GM18909 (cell line): Measurements from ENCODE around the gene CPNE9.
A peak's percentile ranks its signal among the peaks of the same experiment; 100 is the strongest.

Experiments
- ATAC-seq: cut with Tn5 transposase; IDR thresholded peaks from one replicate; pipeline ENCODE4 v1.9.1; 2021; ENCODE audit warnings: mild to moderate bottlenecking; ENCODE audit not compliant: unreplicated experiment, poor library complexity

Gene CPNE9

DNA sequence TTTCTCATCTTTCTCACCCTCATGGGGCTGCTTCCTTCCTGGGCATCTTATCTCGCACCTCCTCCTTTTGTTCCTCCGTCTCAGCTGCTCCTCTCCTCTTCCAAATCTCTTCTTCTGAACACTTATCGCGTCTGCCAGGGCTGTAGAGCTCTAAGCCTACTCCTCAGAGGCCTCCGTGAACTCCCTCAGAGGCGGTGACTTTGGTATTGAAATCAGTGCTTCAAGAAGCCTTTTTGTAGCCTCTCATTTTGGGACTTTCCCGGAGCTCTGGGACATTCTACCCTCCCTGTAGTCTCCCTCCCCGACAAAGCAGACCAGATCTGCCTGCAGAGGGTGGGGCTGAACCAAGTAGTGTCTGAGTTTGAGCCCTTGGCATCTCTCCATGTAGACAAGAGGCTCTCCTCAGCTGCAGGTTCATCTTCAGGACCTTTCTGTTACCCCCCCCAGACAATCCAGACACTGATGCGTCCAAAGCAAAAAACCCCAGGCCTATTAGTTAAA is 17.5 kb upstream of the CPNE9 start:
- ATAC-seq = no peak

DNA sequence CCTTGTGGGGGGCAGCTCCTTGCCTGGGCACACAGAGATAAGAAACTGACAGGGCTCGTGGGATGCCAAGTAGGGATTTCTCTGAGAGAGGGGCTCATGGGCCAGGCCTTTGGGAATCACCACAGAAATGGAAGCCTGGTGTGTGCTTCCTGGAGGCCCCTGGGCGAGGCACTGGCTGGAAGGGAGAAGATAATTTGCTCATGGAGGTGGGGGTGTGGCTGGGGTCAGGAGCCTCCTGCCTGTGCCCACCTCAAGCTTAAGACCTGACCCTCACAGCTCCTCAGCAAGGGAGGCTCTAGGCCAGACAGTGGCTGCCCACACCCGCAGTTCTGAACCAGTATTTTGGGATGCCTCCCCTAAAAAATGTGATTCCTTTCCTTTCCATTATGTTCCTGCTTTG is 16.9 kb upstream of the CPNE9 start:
- no peak for ATAC-seq

DNA sequence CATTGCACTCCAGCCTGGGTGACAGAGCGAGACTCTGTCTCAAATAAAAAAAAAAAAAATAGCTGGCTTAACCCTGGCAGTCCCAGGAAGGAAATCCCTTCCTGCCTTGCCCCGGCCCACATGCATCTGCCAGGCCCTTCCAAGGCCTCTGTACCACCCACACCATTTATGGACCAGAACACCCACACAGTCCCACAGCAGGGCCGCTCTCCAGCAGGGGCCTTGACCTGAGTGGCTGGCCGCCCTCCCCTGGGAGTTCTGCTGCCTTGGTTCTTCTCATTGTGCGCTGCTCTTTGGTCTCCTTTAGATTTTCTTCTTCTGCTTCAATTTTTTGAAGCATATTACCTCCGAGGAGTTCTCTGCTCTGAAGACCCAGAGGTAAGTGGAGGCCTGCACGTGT is 16.1 kb upstream of the CPNE9 start:
- no peak for ATAC-seq

DNA sequence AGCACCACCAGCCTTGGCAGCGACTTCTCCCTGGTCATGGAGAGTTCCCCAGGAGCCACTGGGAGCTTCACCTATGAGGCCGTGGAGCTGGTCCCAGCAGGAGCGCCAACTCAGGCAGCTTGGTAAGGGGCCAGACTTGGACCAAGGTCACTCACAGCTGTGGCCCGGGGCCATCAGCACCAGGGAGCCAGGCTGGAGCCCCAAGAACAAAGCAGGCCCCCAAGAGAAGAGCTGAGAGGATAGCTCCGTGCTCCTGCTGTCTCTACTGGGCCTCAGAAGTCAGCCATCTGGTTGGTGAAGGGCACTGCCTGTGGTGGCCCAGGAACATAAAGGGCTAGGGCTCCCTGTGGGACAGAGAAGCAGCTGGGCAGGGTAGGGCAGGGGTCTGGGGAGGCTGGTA is 14.7 kb upstream of the CPNE9 start:
- ATAC-seq = no peak

DNA sequence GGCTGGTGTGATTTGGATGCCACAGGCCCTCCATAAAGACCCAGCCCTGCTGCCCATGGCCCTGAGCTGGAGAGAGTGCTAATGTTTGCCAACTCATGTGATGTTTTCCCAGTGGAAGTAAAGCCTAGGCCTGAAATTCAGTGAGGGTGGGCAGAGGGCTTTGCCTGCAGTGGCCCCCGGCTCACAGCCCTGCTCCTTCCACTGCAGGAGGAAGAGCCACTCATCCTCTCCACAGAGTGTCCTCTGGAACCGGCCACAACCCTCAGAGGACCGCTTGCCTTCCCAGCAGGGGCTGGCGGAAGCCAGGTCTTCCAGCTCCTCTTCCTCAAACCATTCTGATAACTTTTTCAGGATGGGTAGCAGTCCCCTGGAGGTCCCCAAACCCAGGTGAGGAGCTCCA is 13.9 kb upstream of the CPNE9 start:
- ATAC-seq = no peak

DNA sequence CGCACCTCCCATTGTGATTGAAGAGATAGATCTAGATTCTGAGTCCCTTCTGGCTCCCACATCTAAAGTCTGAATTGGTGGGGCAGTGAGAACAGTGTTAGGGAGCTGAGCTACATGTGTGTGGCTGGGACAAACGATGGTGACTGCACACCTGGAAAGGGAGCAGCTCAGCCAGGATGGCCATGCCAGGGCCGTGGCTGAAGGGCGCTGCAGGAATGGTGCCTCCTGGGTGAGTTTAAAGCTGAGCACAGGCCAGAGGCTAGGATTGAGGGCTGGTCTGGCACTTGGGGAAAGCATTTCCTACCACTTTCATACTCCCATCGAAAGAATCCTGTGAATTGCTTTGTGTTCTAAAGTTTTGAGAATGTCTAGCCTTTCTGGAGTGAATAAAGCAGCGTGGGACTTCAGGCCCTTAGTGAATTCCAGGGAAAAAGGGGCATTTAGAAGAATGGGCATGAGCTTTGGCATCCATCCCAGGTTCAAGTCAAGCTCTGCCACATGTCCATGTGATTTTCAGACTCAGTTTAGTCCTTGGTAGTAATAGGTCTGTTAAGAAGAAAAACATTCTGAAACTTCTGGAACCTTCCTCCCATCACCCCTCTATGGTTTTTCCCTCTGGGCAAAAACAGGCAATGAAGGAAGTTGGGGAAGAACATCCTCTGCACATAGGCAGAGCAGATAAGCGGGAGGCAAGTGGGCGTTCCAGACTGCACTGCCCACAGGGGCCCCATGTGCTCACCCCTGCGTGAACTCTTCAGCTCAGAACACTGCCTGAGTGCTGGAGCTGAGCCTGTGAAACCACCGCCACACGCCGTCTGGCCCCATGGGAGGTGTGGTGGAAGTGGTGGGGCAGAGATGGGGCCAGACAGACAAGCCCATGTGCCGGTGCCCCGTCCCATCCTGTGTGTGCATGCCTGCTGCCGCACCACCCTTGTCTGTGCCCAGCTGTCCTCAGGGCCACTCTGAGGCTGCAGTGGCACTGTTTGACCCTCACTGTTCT is 12.9 kb upstream of the CPNE9 start:
- peak; percentile 98 for ATAC-seq

DNA sequence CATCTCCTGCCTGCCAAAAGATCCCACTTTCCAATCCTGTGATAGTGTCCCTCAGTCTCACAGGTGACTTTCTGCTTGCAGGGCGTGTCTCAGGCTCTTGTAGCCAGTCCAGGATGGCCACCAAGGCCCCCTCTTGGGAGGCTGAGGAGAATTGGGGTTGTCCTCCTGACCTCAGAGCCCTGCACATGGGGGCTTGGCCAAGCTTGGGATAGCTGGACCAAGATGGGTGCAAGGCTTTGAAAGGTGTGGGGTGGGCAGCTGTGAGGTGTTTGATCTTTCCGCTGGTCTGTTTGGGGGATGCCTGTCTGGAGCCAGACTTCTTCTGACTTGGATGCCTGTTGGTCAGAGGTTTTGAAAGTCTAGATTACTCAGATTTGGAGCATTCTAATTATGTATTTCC is 12.0 kb upstream of the CPNE9 start:
- ATAC-seq = no peak

DNA sequence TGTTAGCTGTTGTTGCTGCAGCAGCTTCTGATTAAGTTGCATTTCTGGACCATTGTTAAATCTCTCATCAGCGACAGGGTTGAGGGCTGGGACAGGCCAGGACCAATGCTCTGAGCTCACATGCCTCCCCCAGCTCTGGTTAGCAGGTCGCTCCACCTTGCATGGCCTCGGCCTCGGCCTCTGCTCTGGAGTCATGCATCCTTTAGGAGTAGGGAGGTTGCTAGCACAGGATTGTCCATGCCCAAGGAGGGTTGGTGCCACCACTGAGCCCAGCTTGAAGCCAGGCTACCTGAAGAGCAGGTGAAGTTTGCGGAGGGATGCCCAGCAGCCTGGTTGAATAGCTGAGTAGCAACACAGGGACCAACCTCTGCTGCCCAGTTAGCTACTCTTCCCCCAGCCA is 11.2 kb upstream of the CPNE9 start:
- no peak for ATAC-seq

DNA sequence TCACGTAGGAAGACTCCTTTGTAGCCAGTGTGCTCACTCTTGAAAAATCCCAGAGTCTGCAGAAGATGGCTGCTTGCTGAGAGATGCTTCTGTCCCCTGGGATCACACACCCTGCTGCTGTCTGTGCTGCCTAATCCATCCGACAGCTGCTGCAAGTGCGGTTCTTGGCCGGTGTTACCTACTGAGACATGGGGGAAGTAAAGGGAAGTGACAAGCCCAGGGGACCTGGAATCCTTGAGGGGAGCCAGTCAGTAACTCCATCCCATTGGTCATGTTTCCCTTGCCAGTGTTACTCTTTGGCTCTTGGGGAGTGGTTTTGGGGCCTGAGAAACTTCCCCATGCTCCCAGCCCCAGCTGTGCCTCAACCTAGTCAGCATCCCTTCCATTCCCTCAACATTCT is 8.3 kb upstream of the CPNE9 start:
- no peak for ATAC-seq

DNA sequence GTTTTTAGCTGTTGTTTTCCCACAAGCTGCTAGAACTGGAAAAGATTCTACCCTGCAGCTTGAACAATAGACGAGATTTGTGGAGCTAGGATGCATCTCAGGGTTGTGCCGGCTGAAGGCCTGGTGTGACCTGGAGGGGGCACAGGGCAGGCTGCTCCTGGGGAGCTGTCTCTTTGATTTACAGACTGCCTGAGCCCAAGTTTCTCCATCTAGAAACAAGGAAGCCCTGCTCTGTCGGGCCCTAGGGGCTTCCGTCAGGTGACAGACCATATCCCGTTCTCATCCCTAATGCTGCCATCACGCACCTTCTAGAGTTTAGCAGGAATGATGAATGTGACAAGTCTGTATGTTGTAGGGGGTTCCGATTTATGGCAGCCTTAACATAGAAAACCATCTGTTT is 7.9 kb upstream of the CPNE9 start:
- no peak for ATAC-seq

DNA sequence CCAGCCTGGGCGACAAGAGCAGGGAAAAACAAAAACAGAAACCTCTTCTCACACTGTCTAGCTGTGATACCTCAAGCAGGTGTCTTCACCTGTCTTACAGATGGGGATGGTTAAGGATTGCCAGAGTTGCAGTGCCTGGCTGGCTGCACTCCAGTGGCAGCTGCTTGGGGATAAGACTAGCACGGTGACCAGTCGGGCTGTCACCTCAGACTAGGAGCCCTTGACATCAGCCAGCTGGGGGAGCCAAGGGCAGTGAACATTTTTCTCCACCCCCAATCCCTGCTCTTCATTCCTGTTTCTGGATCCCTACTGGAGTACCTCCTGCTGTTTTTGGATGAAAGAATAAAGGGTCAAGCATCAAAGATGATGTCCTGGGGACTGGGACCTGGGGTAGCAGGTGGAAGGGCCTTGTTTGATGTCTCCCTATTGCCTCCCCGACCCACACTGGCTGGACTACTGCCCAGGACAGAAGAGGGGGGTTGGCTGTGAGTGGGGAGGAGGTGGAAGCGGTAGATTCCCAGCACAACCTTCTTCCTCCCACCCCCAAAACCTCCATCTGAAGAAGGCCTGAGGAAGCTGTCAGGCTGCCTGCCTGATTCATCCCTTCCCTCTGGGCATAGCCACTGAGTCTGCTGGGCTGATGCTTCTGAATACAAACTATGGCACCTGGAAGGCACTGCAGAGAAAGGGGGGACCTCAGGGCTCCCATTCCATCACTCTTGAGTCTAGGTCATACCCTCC is 7.0 kb upstream of the CPNE9 start:
- no peak for ATAC-seq

DNA sequence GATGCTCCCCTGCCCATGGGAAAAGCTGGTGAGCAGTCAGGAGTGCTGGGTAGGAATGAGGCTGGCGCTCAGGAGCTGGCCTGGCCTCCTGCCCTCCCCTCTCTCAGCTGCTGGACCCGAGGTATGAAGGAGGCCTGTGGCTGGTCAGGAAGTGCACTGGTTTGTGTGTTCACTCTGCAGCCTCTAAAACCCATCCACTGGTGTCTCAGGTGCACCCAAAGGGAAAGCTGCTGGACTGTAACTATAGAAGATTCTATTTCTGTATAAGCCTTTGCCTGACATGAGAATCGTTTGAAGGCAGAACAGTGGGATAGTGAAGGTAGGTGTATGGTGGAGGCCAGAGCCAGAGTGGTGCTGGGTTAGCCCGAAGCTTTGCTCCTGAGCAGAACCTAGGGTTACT is 5.7 kb upstream of the CPNE9 start:
- no peak for ATAC-seq

DNA sequence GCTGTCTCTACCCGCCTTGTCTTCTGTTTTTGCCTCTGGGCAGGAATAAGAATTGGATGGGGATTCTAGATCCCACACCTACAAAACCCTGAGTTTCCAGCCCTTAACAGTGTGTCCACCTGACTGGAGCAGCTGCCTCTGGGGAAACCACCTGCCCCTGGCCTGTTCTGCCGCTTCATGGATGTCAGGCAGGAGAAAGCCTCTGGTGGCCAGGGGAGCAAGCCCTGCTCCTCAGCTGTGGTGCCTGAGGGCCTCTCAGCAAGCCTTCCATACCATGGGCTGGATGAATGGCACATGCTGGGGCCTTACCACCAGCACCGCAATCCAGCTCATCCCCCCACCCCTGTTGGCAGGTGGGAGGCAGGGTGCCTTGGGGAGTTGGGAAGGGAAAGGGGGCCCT is 5.3 kb upstream of the CPNE9 start:
- ATAC-seq = no peak

DNA sequence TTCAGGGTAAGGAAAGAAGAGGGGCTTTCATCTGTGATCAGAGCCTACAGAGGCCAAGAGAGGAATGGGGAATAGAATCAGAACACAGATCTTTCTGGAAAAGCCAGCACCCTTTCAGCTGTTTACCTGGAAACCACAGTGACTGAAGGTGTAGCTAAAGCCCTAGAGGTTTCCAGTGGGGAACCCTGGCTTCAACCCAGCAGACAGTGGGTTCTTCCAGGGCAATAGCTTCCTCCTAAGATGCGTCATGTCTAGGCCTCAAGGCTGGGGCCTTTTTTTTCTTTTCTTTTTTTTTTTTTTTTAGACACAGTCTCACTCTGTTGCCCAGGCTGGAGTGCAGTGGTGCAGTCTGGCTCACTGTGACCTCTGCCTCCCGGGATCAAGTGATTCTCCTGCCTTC is 3.1 kb upstream of the CPNE9 start:
- no peak for ATAC-seq

DNA sequence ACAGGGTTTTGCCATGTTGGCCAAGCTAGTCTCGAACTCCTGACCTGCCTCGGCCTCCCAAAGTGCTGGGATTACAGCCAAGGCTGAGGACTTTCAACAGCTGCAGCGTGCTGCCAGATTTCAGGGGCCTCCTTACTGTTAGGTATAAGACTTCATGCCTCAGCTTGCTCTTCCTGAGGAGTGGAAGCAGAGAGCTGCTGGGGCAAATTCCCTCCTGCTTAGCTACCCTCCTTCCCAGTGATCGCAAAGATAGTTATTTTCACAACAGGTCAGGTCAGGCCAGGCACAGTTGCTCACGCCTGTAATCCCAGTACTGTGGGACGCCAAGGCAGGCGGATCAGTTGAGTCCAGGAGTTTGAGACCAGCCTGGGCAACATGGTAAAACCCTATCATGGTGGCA is 2.6 kb upstream of the CPNE9 start:
- no peak for ATAC-seq

DNA sequence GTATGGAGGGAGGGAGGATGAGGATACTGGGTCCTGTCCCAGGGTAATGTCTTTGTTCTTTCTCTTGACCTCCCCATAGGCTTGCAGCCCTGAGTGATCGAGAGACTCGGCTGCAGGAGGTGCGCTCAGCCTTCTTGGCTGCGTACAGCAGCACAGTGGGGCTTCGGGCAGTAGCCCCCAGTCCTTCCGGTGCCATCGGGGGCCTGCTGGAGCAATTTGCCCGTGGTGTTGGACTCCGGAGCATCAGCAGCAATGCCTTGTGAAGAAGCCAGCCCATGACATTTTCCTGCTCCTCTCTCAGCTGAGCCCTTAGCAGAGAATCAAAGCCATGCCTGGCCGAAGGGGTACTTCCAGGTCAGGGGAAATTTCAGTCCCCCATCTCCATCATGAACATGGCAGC is 1.9 kb upstream of the CPNE9 start:
- ATAC-seq = no peak

DNA sequence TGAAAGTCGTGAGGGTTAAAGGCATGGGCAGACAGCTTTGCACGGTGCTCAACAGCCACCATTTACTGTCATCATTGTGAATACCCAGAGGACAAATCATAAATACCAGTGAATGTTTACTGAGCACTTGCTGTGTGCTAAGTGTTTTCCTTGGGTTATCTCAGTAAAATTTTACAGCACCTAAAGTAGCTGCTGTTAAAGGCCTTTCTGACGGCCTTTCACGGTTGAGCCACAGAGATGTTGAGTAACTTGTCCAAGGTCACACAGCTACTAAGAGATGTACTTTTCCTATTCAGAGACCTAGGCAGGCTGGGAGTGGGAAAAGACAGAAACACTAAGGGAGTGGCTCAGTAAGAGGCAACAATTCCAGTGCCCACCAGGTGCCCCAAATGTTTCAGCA is 393 bp upstream of the CPNE9 start:
- ATAC-seq = no peak

DNA sequence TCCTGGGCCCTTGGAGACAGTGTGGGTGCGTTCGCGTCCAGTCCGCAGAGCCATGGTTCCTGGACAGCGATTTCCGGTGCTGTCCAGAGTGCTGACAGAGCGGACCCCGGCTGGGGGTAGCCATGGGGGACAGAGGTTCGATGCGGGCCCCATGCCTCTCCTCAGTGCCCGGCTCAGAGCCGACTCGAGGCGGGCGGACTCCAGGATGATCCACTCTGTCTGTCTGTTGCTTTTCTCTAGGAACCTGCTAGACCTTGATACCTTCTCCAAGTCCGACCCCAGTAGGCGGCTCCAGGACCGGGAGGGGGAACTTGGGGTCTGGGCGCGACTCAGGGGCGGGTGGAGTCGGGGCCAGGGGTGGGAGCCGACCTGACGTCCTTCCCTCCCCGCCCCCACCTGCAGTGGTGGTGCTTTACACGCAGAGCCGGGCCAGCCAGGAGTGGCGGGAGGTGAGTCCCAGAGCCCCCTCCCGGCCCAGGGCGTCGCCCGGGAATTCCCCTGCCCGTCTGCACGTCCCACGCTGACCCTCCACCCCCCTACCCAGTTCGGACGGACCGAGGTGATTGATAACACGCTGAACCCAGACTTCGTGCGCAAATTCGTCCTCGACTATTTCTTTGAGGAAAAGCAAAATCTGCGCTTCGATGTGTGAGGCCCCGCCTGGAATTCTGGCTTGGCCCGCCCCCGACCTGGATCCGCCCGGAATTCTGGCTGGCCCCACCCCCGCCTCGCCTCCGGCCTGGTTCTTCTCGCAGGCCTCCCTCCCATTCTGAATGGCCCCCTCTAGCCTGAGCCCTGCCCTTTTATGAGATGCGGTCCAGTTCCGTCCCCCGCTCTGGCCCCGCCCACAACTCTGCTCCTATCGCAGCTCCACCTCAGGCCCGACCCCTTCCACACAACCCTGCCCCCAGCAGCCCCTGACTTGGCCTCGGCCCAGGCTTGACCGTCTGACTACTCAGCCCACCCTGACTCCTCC is 1.0 kb downstream of the CPNE9 start:
- ATAC-seq = no peak

DNA sequence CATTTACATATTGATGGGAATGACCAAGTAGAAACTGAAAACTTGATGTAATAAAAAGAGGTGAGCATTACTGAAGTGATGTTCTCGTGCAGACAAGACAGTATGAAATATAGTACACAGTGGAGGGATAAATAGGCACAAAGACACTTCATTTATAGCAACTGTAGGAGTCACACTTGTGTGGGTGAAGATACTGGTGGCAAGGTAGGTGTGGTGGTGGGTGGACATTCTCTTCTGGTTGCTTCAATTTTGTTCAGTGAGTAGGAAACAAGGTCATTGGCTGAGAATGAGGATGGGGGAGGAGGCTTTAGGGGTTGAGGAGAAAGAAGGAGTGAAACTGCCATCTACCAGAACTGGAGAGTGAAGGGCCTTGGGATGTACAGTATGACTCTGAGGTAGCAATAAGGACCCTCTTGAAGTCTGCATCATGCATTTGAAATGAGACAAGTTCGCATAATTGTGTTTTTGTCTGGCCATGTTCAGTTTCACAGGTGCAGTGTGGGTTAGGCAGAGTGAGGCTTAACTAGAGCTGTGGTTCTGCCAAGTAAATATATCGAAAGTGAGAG is 6.6 kb downstream of the CPNE9 start:
- no peak for ATAC-seq

DNA sequence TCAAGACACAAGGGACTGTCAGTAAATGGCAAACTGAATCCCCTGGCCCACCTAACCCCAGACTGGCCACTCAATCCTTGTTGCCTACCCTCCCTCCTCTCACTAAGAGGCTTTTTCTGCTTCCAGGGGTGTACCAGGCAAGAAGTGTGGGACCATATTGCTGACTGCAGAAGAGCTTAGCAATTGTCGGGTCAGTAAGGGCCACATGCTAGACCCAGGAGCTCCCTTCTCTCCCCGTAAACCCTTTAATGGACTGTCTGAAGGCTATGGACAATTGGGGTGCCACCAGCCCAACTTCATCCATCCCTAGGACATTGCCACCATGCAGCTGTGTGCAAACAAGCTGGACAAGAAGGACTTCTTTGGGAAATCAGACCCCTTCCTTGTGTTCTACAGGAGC is 8.8 kb downstream of the CPNE9 start:
- no peak for ATAC-seq
